ENCODE results near the gene COL11A2. TPM values are rescaled to one million over a fixed set of nuclear protein-coding genes. Genes with fewer than 3 reads are reported as not detected.

Gene COL11A2
- total RNA-seq, 1 donor from 2014 or later: 3.8 TPM

DNA sequence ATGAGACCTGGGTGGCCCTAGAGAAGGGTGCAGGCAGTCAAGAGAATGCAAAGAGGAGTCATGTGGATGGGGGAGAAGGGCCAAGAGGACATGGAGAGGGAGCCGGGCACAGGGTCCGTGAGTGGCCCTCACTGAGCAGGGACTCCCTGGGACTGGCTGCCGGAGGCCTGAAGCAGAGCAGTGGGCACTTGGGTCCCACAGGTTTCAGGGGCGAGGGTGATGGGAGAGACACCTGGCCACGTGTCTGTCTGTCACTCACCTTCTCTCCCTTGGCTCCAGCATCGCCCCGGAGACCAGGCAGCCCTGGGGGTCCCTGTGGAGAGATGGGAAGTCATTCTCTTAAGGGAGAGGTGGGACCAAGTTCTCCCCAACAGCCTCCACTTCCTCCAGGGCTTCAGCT is 25.5 kb downstream of the COL11A2 start:
- H3K36me3 Mint-ChIP-seq (ENCODE audit: unreplicated experiment): no peaks in the 10 kb centered on the region
- peaks cover 10% of the 10 kb centered on the region for H3K27me3 Mint-ChIP-seq (ENCODE audit: unreplicated experiment)
- H3K9me3 Mint-ChIP-seq (ENCODE audit: unreplicated experiment): peaks cover 3% of the 10 kb centered on the region
- no peak for DNase-seq
- TF ChIP-seq, protein P1, sequence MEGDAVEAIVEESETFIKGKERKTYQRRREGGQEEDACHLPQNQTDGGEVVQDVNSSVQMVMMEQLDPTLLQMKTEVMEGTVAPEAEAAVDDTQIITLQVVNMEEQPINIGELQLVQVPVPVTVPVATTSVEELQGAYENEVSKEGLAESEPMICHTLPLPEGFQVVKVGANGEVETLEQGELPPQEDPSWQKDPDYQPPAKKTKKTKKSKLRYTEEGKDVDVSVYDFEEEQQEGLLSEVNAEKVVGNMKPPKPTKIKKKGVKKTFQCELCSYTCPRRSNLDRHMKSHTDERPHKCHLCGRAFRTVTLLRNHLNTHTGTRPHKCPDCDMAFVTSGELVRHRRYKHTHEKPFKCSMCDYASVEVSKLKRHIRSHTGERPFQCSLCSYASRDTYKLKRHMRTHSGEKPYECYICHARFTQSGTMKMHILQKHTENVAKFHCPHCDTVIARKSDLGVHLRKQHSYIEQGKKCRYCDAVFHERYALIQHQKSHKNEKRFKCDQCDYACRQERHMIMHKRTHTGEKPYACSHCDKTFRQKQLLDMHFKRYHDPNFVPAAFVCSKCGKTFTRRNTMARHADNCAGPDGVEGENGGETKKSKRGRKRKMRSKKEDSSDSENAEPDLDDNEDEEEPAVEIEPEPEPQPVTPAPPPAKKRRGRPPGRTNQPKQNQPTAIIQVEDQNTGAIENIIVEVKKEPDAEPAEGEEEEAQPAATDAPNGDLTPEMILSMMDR (IDR thresholded peaks at IDR 0.05; ENCODE audit: partially characterized antibody, unreplicated experiment): no peak
- H3K4me1 Mint-ChIP-seq (ENCODE audit: low read depth, unreplicated experiment): no peaks in the 10 kb centered on the region
- H3K4me3 Mint-ChIP-seq (ENCODE audit: unreplicated experiment): no peak overlapping the region
- H3K27ac Mint-ChIP-seq (ENCODE audit: unreplicated experiment): no peak overlapping the region

DNA sequence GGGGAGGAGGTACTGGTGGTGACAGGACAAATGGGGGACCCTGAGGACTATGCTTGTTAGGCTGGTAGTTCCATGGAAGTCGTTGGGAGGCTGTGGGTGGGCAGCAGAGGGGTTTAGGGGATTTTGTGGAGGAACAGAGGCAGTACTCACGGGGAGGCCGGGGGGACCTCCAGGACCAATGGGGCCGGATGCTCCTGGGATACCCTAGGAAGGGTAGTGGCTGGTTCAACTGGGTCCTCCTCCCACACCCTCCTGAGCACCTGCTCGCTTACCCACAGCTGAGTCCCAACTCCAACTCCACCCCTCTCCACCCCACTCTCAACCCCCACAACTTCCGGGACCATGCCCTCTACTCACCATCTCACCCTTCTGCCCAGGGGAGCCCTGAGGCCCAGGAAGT is 25.9 kb downstream of the COL11A2 start:
- Mint-ChIP-seq H3K27me3 (ENCODE audit: unreplicated experiment) (peaks cover 10% of the 10 kb centered on the region), H3K36me3 (ENCODE audit: unreplicated experiment) (no peaks in the 10 kb centered on the region), H3K4me1 (ENCODE audit: low read depth, unreplicated experiment) (no peaks in the 10 kb centered on the region), H3K27ac (ENCODE audit: unreplicated experiment) (no peak overlapping the region), H3K9me3 (ENCODE audit: unreplicated experiment) (peaks cover 3% of the 10 kb centered on the region), H3K4me3 (ENCODE audit: unreplicated experiment) (no peak overlapping the region)
- TF ChIP-seq, protein P1 (IDR thresholded peaks at IDR 0.05; ENCODE audit: partially characterized antibody, unreplicated experiment): no peak
- DNase-seq: no peak

DNA sequence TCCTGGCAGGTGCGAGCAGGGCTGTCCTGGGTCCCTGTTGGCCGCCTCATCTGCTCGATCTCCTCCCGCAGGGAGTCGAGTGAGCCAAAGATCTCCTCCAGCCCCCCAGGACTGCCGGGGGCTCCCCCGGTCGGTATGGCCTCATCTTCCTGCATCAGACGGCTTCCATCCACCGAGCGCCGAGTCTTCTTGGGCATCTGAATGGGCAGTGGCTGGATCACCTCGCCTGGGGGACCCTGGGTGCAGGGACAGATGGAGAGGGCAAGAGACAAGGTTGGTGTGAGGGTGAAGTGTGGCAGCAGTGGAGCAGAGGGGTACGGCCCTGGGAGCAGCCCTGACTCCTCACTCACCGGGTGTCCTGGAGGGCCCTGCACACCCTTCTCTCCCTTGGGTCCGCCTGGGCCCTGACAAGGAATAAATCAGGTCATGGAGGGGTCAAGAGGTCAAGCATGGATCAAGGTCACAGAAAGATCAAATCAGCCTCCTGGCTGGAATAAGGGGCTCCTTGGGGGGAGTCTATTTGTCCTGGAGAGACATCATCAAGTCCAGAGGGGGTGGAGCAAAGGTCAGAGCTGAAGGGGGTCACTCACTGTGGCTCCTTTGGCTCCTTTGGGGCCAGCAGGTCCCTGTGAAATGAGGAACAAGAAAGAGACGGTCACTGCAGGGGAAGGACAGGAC is 26.5 kb downstream of the COL11A2 start:
- no peaks in the 10 kb centered on the region for H3K4me1 Mint-ChIP-seq (ENCODE audit: low read depth, unreplicated experiment)
- H3K27me3 Mint-ChIP-seq (ENCODE audit: unreplicated experiment): peaks cover 10% of the 10 kb centered on the region
- no peaks in the 10 kb centered on the region for H3K36me3 Mint-ChIP-seq (ENCODE audit: unreplicated experiment)
- H3K4me3 Mint-ChIP-seq (ENCODE audit: unreplicated experiment): no peak overlapping the region
- no peak for DNase-seq
- peaks cover 3% of the 10 kb centered on the region for H3K9me3 Mint-ChIP-seq (ENCODE audit: unreplicated experiment)
- TF ChIP-seq, protein P1 (IDR thresholded peaks at IDR 0.05; ENCODE audit: partially characterized antibody, unreplicated experiment): no peak
- no peak overlapping the region for H3K27ac Mint-ChIP-seq (ENCODE audit: unreplicated experiment)

DNA sequence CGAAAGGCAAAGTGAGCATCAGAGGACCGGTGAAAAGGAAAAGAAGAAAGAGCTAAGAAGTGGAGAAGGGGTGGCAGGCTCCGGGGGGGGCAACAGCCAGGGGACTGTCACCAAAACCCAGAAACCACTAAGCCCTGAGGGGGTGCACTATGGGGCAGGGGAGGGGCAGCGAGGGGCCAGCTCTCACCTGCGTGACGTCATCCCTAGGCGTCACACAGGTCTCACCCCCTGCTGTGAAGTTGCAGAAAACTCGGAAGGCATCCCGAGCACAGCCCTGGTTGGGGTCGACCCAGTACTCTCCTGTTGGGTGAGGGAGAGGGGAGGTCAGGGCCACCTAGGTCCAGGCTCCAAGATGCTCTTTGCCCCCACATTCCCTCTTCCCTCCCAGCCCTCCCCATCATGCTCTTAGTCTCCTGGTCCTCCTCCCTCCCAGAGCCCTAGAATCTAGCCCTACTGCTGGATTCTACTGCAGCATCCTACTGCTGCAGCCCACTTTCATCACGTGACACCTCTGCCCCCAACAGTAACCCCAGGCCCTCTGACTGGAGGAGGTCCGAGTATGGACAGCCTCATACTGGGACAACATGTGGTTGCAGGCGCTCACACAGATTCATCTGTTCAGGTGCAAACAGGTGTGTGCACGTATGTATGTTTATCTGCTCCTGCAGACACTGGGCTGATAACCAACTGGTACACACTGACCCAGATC is 27.4 kb downstream of the COL11A2 start:
- H3K9me3 Mint-ChIP-seq (ENCODE audit: unreplicated experiment): peaks cover 6% of the 10 kb centered on the region
- H3K4me1 Mint-ChIP-seq (ENCODE audit: low read depth, unreplicated experiment): no peaks in the 10 kb centered on the region
- H3K27me3 Mint-ChIP-seq (ENCODE audit: unreplicated experiment): peaks cover 10% of the 10 kb centered on the region
- H3K36me3 Mint-ChIP-seq (ENCODE audit: unreplicated experiment): no peaks in the 10 kb centered on the region
- H3K4me3 Mint-ChIP-seq (ENCODE audit: unreplicated experiment): no peak overlapping the region
- TF ChIP-seq, protein P1 (IDR thresholded peaks at IDR 0.05; ENCODE audit: partially characterized antibody, unreplicated experiment): no peak
- no peak overlapping the region for H3K27ac Mint-ChIP-seq (ENCODE audit: unreplicated experiment)
- no peak for DNase-seq

DNA sequence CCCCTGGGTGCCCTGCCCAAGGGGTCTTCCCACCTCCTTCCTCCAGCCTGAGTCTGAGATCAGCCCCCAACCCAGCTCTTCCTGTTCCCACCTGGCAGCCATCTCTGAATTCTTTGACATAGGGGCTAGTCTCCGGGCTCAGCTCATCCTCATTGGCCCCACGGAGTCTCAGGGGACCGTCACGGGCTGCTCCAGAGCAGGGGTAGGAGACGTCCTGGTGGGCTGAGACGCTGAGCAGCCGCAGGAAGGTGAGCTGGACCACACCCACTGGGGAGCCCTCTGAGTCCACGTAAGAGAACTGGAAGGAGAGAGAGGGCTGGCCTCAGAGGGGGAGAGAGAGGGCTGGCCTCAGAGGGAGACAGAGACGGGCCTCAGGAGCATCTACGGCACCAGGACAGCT is 28.1 kb downstream of the COL11A2 start:
- Mint-ChIP-seq H3K27me3 (ENCODE audit: unreplicated experiment) (peaks cover 9% of the 10 kb centered on the region), H3K27ac (ENCODE audit: unreplicated experiment) (no peak overlapping the region), H3K4me3 (ENCODE audit: unreplicated experiment) (no peak overlapping the region), H3K4me1 (ENCODE audit: low read depth, unreplicated experiment) (no peaks in the 10 kb centered on the region), H3K36me3 (ENCODE audit: unreplicated experiment) (no peaks in the 10 kb centered on the region), H3K9me3 (ENCODE audit: unreplicated experiment) (peaks cover 6% of the 10 kb centered on the region)
- TF ChIP-seq, protein P1 (IDR thresholded peaks at IDR 0.05; ENCODE audit: partially characterized antibody, unreplicated experiment): no peak
- DNase-seq: no peak

Measured in glutamatergic neuron (in vitro differentiated cells).